ENCODE results near the gene PVALEF. TPM values are rescaled to one million over a fixed set of nuclear protein-coding genes. Genes with fewer than 3 reads are reported as not detected.

The PVALEF gene
- total RNA-seq, 4 donors from 2014 or later = not detected

GRCh38 chr17:81167638-81168037 lies 2.3 kb downstream of the PVALEF start:
- no peak overlapping the region for H3K4me3 ChIP-seq
- no peak overlapping the region for H3K27ac ChIP-seq
- H3K36me3 ChIP-seq = no peaks in the 10 kb centered on the region
- no CpG with 5 or more reads among the region's 7 CpGs for WGBS, 2 donors (ENCODE audit: low coverage in 1 of 2)
- peaks cover 15% of the 10 kb centered on the region for H3K27me3 ChIP-seq
- TF ChIP-seq POLR2A (IDR thresholded peaks at IDR 0.05) = no peak
- no peak for TF ChIP-seq EP300 (IDR thresholded peaks at IDR 0.05)
- TF ChIP-seq POLR2AphosphoS5 (IDR thresholded peaks at IDR 0.05) = no peak
- no peak for TF ChIP-seq CTCF (IDR thresholded peaks at IDR 0.05)
- no peak for ATAC-seq
- H3K9me3 ChIP-seq = no peaks in the 10 kb centered on the region
- peaks cover 0 to 26% (median 11%) of the 10 kb centered on the region in 3 donors for H3K4me1 ChIP-seq

DNA sequence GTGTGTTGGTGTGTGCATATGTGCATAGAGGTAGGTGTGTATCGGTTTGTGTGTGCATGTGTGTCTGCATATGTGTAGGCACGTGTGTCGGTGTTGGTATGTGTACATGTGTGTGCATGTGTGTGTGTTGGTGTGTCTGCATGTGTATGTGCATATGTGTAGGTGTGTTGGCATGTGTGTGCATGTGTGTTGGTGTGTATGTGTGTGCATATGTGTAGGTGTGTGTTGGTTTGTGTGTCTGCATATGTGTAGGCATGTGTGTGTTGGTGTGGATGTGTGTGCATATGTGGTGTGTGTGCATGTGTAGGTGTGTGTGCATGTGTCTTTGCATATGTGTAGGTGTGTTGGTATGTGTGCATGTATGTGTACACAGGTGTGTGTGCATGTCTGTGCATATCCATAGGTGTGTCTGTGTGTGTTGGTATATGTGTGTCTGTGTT lies 4.6 kb downstream of the PVALEF start:
- no peak overlapping the region for H3K27ac ChIP-seq
- H3K4me3 ChIP-seq = no peak overlapping the region
- ATAC-seq = no peak
- H3K4me1 ChIP-seq = peaks cover 0 to 17% (median 9%) of the 10 kb centered on the region in 3 donors
- H3K9me3 ChIP-seq = no peaks in the 10 kb centered on the region
- WGBS, 2 donors (ENCODE audit: low coverage in 1 of 2) = 93 to 100% methylated on average over 3 of the region's 3 CpGs
- TF ChIP-seq EP300 (IDR thresholded peaks at IDR 0.05) (no peak), POLR2AphosphoS5 (IDR thresholded peaks at IDR 0.05) (no peak), POLR2A (IDR thresholded peaks at IDR 0.05) (no peak), CTCF (IDR thresholded peaks at IDR 0.05) (no peak)
- no peaks in the 10 kb centered on the region for H3K36me3 ChIP-seq
- H3K27me3 ChIP-seq = peaks cover 13% of the 10 kb centered on the region

DNA sequence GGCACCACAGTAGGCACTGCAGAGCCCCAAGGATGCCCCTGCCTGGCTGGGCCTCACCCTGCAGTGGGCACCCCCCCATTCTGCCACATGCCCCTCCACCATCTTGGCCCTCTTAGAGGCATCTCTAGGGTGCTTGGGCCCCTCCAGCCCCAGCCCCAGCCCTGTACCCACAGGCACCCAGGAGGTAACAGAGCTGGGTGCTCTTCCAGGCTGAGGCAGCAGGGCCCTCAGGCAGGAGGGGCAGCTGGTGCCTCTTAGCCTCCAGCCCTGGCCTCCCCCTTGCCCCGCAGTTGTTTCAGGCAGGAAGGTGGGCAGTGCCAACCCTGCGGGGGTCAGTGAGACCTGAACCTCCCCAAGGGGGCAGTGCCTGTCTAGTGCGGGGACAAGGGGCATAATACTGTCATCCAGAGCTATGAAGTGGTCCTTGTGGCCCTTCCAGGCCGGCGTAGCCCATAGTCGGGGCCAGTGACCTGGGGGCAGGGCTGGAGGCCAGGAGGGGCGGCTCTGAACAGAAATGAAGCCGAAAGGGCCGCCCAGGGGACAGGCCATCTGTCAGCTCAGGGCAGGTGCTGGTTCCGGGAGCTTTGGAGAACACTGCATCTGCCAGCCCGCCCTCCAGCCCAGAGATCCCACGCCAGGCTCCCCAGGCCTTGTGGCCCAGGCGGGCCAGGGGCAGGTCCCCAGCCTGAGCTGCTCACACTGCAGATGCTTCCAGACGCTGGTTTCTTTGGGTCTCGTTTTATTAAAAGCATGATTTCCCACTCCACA lies 5.6 kb downstream of the PVALEF start:
- Histone ChIP-seq H3K27me3 (peaks cover 5% of the 10 kb centered on the region), H3K4me3 (no peak overlapping the region), H3K36me3 (no peaks in the 10 kb centered on the region), H3K27ac (no peak overlapping the region), H3K4me1 (peaks cover 0 to 8% (median 3%) of the 10 kb centered on the region in 3 donors), H3K9me3 (peaks cover 0 to 4% (median 0%) of the 10 kb centered on the region in 3 donors)
- TF ChIP-seq CTCF (IDR thresholded peaks at IDR 0.05) = no peak
- TF ChIP-seq EP300 (IDR thresholded peaks at IDR 0.05) = no peak
- TF ChIP-seq POLR2A (IDR thresholded peaks at IDR 0.05) = no peak
- TF ChIP-seq POLR2AphosphoS5 (IDR thresholded peaks at IDR 0.05) = no peak
- 40% methylated on average over 1 of the region's 15 CpGs; no CpG with 5 or more reads in 1 of the 2 donors for WGBS, 2 donors (ENCODE audit: low coverage in 1 of 2)
- ATAC-seq = no peak

- H3K4me3 ChIP-seq = no peak overlapping the region
- peaks cover 5% of the 10 kb centered on the region for H3K27me3 ChIP-seq
- no peak overlapping the region for H3K27ac ChIP-seq
- H3K36me3 ChIP-seq = no peaks in the 10 kb centered on the region
- H3K4me1 ChIP-seq = peaks cover 0 to 1% (median 0%) of the 10 kb centered on the region in 3 donors
- TF ChIP-seq POLR2A (IDR thresholded peaks at IDR 0.05) (no peak), CTCF (IDR thresholded peaks at IDR 0.05) (no peak), EP300 (IDR thresholded peaks at IDR 0.05) (no peak), POLR2AphosphoS5 (IDR thresholded peaks at IDR 0.05) (no peak)
- 60 to 63% methylated on average over 4 to 5 of the region's 8 CpGs for WGBS, 2 donors (ENCODE audit: low coverage in 1 of 2)
- no peak for ATAC-seq
- H3K9me3 ChIP-seq = peaks cover 0 to 4% (median 0%) of the 10 kb centered on the region in 3 donors
These were observed 6.6 kb downstream of the PVALEF start for GRCh38 chr17:81171941-81172340.

Measured in gastroesophageal sphincter (tissue), 4 donors.